K562 (cell line): ENCODE data around the gene PRMT7. TPM values are rescaled to one million over a fixed set of nuclear protein-coding genes. Genes with fewer than 3 reads are reported as not detected.
A peak's percentile ranks its signal among the peaks of the same experiment; 100 is the strongest.

Experiments
- ATF3 ChIP-seq, 2 experiments: fragments of 450-650 bp in 1 of 2; sonication (generic) in 1 of 2; formaldehyde crosslinking in 1 of 2; IDR thresholded peaks in 1 of 2; conservative IDR thresholded peaks in 1 of 2; 2 replicates each; pipeline versions ENCODE4 v1.6.1 to v1.8.1; 2016 to 2023; ENCODE audit warnings: mild to moderate bottlenecking in 2 of 2, moderate library complexity in 2 of 2, inconsistent platforms in 1 of 2, missing genetic modification reagents in 1 of 2
- BRF2 ChIP-seq: IDR thresholded peaks from 3 replicates; pipeline ENCODE4 v1.6.1; 2011; ENCODE audit warnings: borderline replicate concordance, mild to moderate bottlenecking; ENCODE audit not compliant: insufficient read length, insufficient read depth
- ESRRB ChIP-seq: fragments of 250-450 bp; sonication (Bioruptor Pico); IDR thresholded peaks from 2 replicates; pipeline ENCODE4 v1.5.0; 2020; ENCODE audit warnings: mild to moderate bottlenecking, moderate library complexity, borderline replicate concordance
- HDAC1 ChIP-seq, 2 experiments: fragments of 450-650 bp; IDR thresholded peaks; 2 replicates each; pipeline ENCODE4 v1.6.1; 2016 to 2017; ENCODE audit warnings: inconsistent platforms in 1 of 2, mild to moderate bottlenecking in 1 of 2, moderate library complexity in 1 of 2
- HDAC3 ChIP-seq: fragments of 450-650 bp; IDR thresholded peaks from 2 replicates; pipeline ENCODE4 v1.6.1; 2018; ENCODE audit warnings: borderline replicate concordance, mild to moderate bottlenecking, moderate library complexity; ENCODE audit not compliant: partially characterized antibody
- HNRNPH1 ChIP-seq: fragments of 200-400 bp; formaldehyde crosslinking; optimal IDR thresholded peaks from 2 replicates; pipeline ENCODE3; 2017; ENCODE audit warnings: low read depth, mild to moderate bottlenecking, low read length, moderate library complexity
- MEF2D ChIP-seq: conservative IDR thresholded peaks from 2 replicates; pipeline ENCODE4 v1.6.1; 2016; ENCODE audit warnings: low read depth, missing genetic modification characterization, missing compliant biosample characterization
- MITF ChIP-seq: IDR thresholded peaks from 2 replicates; pipeline ENCODE4 v1.6.1; 2014; ENCODE audit warnings: antibody characterized with exemption
- MTA3 ChIP-seq: fragments of 450-650 bp; formaldehyde crosslinking; IDR thresholded peaks from 2 replicates; pipeline ENCODE4 v1.6.1; 2017; ENCODE audit warnings: mild to moderate bottlenecking, borderline replicate concordance
- PML ChIP-seq: IDR thresholded peaks from 2 replicates; pipeline ENCODE4 v1.6.1; 2012; ENCODE audit warnings: low read length, inconsistent platforms
- SAP30 ChIP-seq: fragments of 200-600 bp; sonication (generic); IDR thresholded peaks from 2 replicates; pipeline ENCODE4 v1.6.1; 2012; ENCODE audit warnings: borderline replicate concordance, low read depth, mild to moderate bottlenecking, moderate library complexity, low read length, control low read depth, inconsistent platforms; ENCODE audit not compliant: insufficient read depth, poor library complexity, severe bottlenecking
- TGIF2 ChIP-seq: sonication (generic); formaldehyde crosslinking; IDR thresholded peaks from 2 replicates; pipeline ENCODE4 v1.8.1; 2022; ENCODE audit warnings: mild to moderate bottlenecking, missing genetic modification reagents, moderate library complexity
- ZFP30 ChIP-seq: fragments of 250-450 bp; sonication (Bioruptor Pico); IDR thresholded peaks from 2 replicates; pipeline ENCODE4 v1.8.0; 2022; ENCODE audit warnings: moderate library complexity, mild to moderate bottlenecking, inconsistent platforms, borderline replicate concordance
- ZFP91 ChIP-seq: sonication (generic); formaldehyde crosslinking; IDR thresholded peaks from 2 replicates; pipeline ENCODE4 v1.8.0; 2022; ENCODE audit warnings: mild to moderate bottlenecking, missing genetic modification reagents
- ZNF518B ChIP-seq: fragments of 250-450 bp; sonication (Bioruptor Pico); IDR thresholded peaks from 2 replicates; pipeline ENCODE4 v1.5.0; 2021; ENCODE audit warnings: mild to moderate bottlenecking, moderate library complexity
- ZNF583 ChIP-seq: fragments of 250-450 bp; sonication (Bioruptor Pico); IDR thresholded peaks from 2 replicates; pipeline ENCODE4 v1.4.0; 2020
- polyA plus RNA-seq, 8 experiments: library from polyadenylated mRNA; depleted of rRNA in 4 of 8; stranded (reverse) in 5 of 8; unstranded in 3 of 8; fragments of >200 nt; fragmentation: Nextera tagmentation in 2 of 8; fragmentation: Illumina TruSeq in 1 of 8; extraction: Ambion mirVana in 2 of 8; extraction: Trizol in 1 of 8; gene quantifications; 2 replicates each; pipeline versions ENCODE4 v1.2.1 to v1.2.3, GENCODE V29; 2011 to 2014; ENCODE audit warnings: inconsistent platforms in 1 of 8, missing spikeins in 1 of 8
- total RNA-seq, 7 experiments: library from RNA; depleted of rRNA in 6 of 7; stranded (reverse); fragments of >200 nt in 6 of 7; fragmentation: Illumina TruSeq in 2 of 7; extraction: Trizol in 2 of 7; gene quantifications; 2 replicates each; pipeline versions ENCODE4 v1.2.1 to v1.2.3, GENCODE V29; 2011 to 2021; ENCODE audit warnings: low replicate concordance in 1 of 7

Gene PRMT7
- total and polyA plus RNA-seq, 9 of the 15 experiments (the other 6 are each of a cell fraction or from before 2014, with no cell fraction given): 6.4 to 88.8 (median 73.1) TPM

- TF ChIP-seq ATF3 (IDR thresholded peaks at IDR 0.05) (no peak), ATF3 (CRISPR knock-in tag; conservative IDR thresholded peaks at IDR 0.05) (no peak), BRF2 (no peak), ZFP91 (CRISPR knock-in tag) (no peak), HDAC3 (no peak), ESRRB (CRISPR knock-in tag) (no peak), TGIF2 (CRISPR knock-in tag) (0 out of 2 replicates have a peak, but pooled peaks have one; percentile 6), MITF (no peak), MTA3 (no peak), ZNF583 (no peak), ZFP30 (CRISPR knock-in tag) (no peak), SAP30 (no peak), HNRNPH1 (no peak), HDAC1 (IDR thresholded peaks at IDR 0.05) (0 out of 4 replicates have a peak, but pooled peaks of 1 of the 2 experiments have one; percentile 18), PML (peak; percentile 27; the same call in 1 of the 2 replicates), MEF2D (tag) (no peak), ZNF518B (no peak)
These were observed 45.5 kb upstream of the PRMT7 start (continued) for GRCh38 chr16:68265078-68265920.
